C4-2B (cell line): Measurements from ENCODE around the gene DUSP18.

Experiments
- H3K27ac ChIP-seq: fragments of 450-650 bp; 2 replicates; pipeline ENCODE4 v1.5.1; 2017
- CTCF ChIP-seq: fragments of 450-650 bp; conservative IDR thresholded peaks from 2 replicates; pipeline ENCODE4 v1.5.1; 2017; ENCODE audit warnings: mild to moderate bottlenecking
- ZFX ChIP-seq: fragments of 450-650 bp; IDR thresholded peaks from 2 replicates; pipeline ENCODE4 v1.6.1; 2017

Gene DUSP18

GRCh38 chr22:30664798-30665197 lies 2.9 kb downstream of the DUSP18 start:
- no peak overlapping the region for H3K27ac ChIP-seq
- no peak for TF ChIP-seq CTCF
- TF ChIP-seq ZFX = no peak

DNA sequence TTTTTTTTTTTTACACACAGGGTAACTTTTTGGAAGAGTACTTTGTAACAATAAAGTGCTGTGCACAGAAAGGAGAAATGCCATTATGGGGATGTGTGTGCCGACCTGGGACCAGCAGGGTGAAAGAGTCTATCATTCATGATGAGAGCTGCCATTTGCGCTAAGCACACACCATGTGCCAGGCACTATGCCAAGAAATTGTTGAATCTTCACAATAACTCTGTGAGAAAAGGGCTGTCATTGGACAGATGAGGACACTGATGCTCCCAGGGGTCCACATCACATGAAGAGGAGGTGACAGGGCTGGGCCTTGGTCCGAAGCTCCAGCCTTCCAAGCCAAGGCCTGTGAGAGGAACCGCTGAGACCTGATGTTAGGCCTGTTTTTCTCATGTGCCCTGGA lies 5.6 kb downstream of the DUSP18 start:
- TF ChIP-seq CTCF = no peak
- no peak for TF ChIP-seq ZFX
- H3K27ac ChIP-seq = no peak overlapping the region

GRCh38 chr22:30655532-30655931 lies 12.1 kb downstream of the DUSP18 start:
- H3K27ac ChIP-seq = no peak overlapping the region
- TF ChIP-seq CTCF = no peak
- no peak for TF ChIP-seq ZFX

DNA sequence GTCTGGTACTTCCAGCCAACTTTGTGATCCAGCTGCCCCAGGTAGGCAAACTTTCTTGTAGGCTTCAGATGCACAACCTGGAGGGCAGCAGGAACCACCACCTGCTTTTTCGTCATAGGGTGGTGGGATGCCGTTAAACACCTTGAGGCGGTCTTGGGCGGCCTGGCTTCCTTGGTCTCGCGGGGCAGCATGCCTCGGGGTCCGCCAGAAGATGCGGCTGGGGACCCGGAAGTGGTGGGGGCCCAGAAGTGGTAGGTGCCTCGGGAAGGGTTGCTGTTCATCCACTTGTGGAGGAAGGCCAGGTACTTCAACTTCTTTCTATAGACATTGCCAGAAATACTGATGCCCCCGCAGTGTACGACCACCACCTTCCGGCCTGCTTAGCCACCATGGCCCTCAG lies 13.3 kb downstream of the DUSP18 start:
- no peak overlapping the region for H3K27ac ChIP-seq
- TF ChIP-seq ZFX (no peak), CTCF (no peak)

GRCh38 chr22:30652852-30653251 lies 14.8 kb downstream of the DUSP18 start:
- no peak overlapping the region for H3K27ac ChIP-seq
- TF ChIP-seq CTCF (no peak), ZFX (no peak)

DNA sequence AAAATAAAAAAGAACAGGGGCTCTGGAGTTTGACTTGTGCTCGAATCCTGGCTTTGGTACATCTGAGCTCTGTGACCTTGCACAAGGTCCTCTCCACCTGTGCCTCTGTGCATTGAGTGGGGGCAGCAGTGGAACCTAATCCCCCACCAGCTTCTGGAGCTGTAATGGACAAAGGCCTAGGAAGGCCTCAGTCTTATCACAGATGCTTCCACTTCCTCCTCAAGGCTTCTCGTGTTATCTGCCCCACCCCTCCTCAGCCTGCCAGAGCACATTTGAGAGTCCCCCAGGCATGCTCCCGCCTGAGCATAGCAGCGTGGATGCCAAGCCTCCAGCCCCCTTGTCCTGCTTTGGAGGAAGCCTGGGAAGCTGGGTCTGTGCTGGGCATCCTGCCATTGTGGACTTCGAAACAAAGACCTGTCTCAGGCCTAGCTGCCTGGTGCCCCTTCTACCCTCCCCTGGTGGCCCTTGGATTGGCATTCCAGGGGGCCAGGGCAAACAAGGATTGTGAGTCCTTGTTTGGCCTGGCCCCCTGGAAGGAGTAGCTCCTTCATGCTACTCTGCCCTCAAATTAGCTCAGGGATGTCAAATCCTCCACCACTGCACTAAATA lies 17.1 kb downstream of the DUSP18 start:
- no peak overlapping the region for H3K27ac ChIP-seq
- TF ChIP-seq ZFX = no peak
- TF ChIP-seq CTCF = no peak

GRCh38 chr22:30649430-30650007 lies 18.2 kb downstream of the DUSP18 start:
- TF ChIP-seq CTCF (no peak), ZFX (no peak)
- no peak overlapping the region for H3K27ac ChIP-seq
